A549 (cell line): ENCODE data around the gene TAS2R39. TPM values are rescaled to one million over a fixed set of nuclear protein-coding genes. Genes with fewer than 3 reads are reported as not detected.

ENCODE experiments used
- ATAC-seq, 2 experiments: fragments of 200-7000 bp in 1 of 2; fragments of >200 bp in 1 of 2; cut with Nextera tagmentation in 1 of 2; cut with Tn5 transposase in 1 of 2; 3 replicates each; pipeline versions ENCODE4 v1.8.0 to v1.9.1; 2018 to 2020; ENCODE audit warnings: mild to moderate bottlenecking in 1 of 2, moderate library complexity in 1 of 2
- CTCF ChIA-PET: fragments of 300-600 bp; sonication (Branson Sonifier 250); formaldehyde crosslinking; extraction: SDS; loops from one replicate; lab custom pipeline; 2021; ENCODE audit warnings: antibody characterized with exemption, inconsistent platforms; lab: Yijun Ruan, JAX
- POLR2A ChIA-PET: fragments of 350-600 bp; formaldehyde crosslinking; extraction: SDS; loops from one replicate; lab custom pipeline; 2021; ENCODE audit warnings: antibody characterized with exemption, inconsistent platforms; lab: Yijun Ruan, JAX
- DNase-seq, 2 experiments: peaks; one replicate each; pipeline versions ENCODE4 v3.0.0 to v3.0.0-alpha.2; 2011 to 2016; ENCODE audit warnings: low read depth in 1 of 2, low spot score in 1 of 2
- FAIRE-seq: peaks from 2 replicates; lab custom pipeline; 2011; peaks lifted over from hg19 to GRCh38; lab: Jason Lieb, UNC
- H3K27ac ChIP-seq, 2 experiments: fragments of >200 bp; sonication (Bioruptor Twin); formaldehyde crosslinking; 3 replicates each; pipeline ENCODE4 v1.5.1; 2016 to 2017
- H3K4me1 ChIP-seq: fragments of >200 bp; sonication (Bioruptor Twin); formaldehyde crosslinking; 3 replicates; pipeline ENCODE4 v1.6.1; 2016
- H3K4me2 ChIP-seq: fragments of >200 bp; sonication (Bioruptor Twin); formaldehyde crosslinking; 3 replicates; pipeline ENCODE4 v1.6.1; 2016
- H3K4me3 ChIP-seq: fragments of >200 bp; sonication (Bioruptor Twin); formaldehyde crosslinking; 3 replicates; pipeline ENCODE4 v1.5.1; 2016
- H3K9me3 ChIP-seq: fragments of >200 bp; sonication (Bioruptor Twin); formaldehyde crosslinking; 3 replicates; pipeline ENCODE4 v1.6.1; 2016
- BHLHE40 ChIP-seq: IDR thresholded peaks from 2 replicates; pipeline ENCODE4 v1.6.1; 2012; ENCODE audit warnings: low read depth, low read length, inconsistent platforms
- CHD4 ChIP-seq: fragments of 200-600 bp; sonication (generic); IDR thresholded peaks from 2 replicates; pipeline ENCODE4 v1.6.1; 2016; ENCODE audit warnings: antibody characterized with exemption, mild to moderate bottlenecking, borderline replicate concordance
- CTCF ChIP-seq: fragments of >200 bp; sonication (Bioruptor Twin); formaldehyde crosslinking; IDR thresholded peaks from 3 replicates; pipeline ENCODE4 v1.5.1; 2016
- EHF ChIP-seq: fragments of 250-450 bp; sonication (Bioruptor Pico); IDR thresholded peaks from 2 replicates; pipeline ENCODE4 v1.5.0; 2020; ENCODE audit warnings: mild to moderate bottlenecking
- EHMT2 ChIP-seq: fragments of 200-600 bp; sonication (generic); IDR thresholded peaks from 2 replicates; pipeline ENCODE4 v1.6.1; 2016; ENCODE audit warnings: antibody characterized with exemption, low read depth, mild to moderate bottlenecking, moderate library complexity
- EP300 ChIP-seq, 2 experiments: fragments of >200 bp; sonication (Bioruptor Twin); formaldehyde crosslinking; IDR thresholded peaks; 2 replicates in 1 of 2; 3 replicates in 1 of 2; pipeline ENCODE4 v1.6.1; 2016 to 2017
- FOSB ChIP-seq: fragments of 250-450 bp; sonication (Bioruptor Pico); IDR thresholded peaks from 2 replicates; pipeline ENCODE4 v1.5.0; 2020; ENCODE audit warnings: mild to moderate bottlenecking, moderate library complexity
- FOXS1 ChIP-seq: fragments of 250-450 bp; sonication (Bioruptor Pico); IDR thresholded peaks from 2 replicates; pipeline ENCODE4 v1.5.0; 2020; ENCODE audit warnings: mild to moderate bottlenecking, moderate library complexity
- HEYL ChIP-seq: fragments of 250-450 bp; sonication (Bioruptor Pico); IDR thresholded peaks from 2 replicates; pipeline ENCODE4 v1.8.0; 2021; ENCODE audit warnings: mild to moderate bottlenecking, moderate library complexity
- HMGXB4 ChIP-seq: fragments of 250-450 bp; sonication (Bioruptor Pico); IDR thresholded peaks from 2 replicates; pipeline ENCODE4 v1.5.0; 2021; ENCODE audit warnings: mild to moderate bottlenecking, moderate library complexity, borderline replicate concordance
- HOXB13 ChIP-seq: fragments of 250-450 bp; sonication (Bioruptor Pico); IDR thresholded peaks from 2 replicates; pipeline ENCODE4 v1.5.0; 2020; ENCODE audit warnings: low read depth, mild to moderate bottlenecking, moderate library complexity
- JUNB ChIP-seq: fragments of >200 bp; sonication (Bioruptor Twin); formaldehyde crosslinking; IDR thresholded peaks from 2 replicates; pipeline ENCODE4 v1.6.1; 2016
- KDM1A ChIP-seq: fragments of 200-600 bp; sonication (generic); IDR thresholded peaks from 2 replicates; pipeline ENCODE4 v1.6.1; 2016; ENCODE audit warnings: low read depth, mild to moderate bottlenecking
- KDM5A ChIP-seq: fragments of 200-600 bp; sonication (generic); IDR thresholded peaks from 2 replicates; pipeline ENCODE4 v1.6.1; 2016; ENCODE audit warnings: antibody characterized with exemption, mild to moderate bottlenecking
- NR3C1 ChIP-seq: fragments of >200 bp; sonication (Bioruptor Twin); formaldehyde crosslinking; IDR thresholded peaks from 3 replicates; pipeline ENCODE4 v1.6.1; 2017
- POLR2A ChIP-seq: IDR thresholded peaks from 2 replicates; pipeline ENCODE4 v1.6.1; 2012; ENCODE audit warnings: mild to moderate bottlenecking, low read length
- POLR2AphosphoS2 ChIP-seq: conservative IDR thresholded peaks from 2 replicates; pipeline ENCODE4 v1.6.1; 2012; ENCODE audit warnings: low read length, improper control_type of control experiment, inconsistent platforms
- RARB ChIP-seq: fragments of 250-450 bp; sonication (Bioruptor Pico); IDR thresholded peaks from 2 replicates; pipeline ENCODE4 v1.8.0; 2021; ENCODE audit warnings: mild to moderate bottlenecking, moderate library complexity
- RCOR1 ChIP-seq: fragments of 150-350 bp; IDR thresholded peaks from 2 replicates; pipeline ENCODE4 v1.6.1; 2014; ENCODE audit warnings: antibody characterized with exemption, low read length, low read depth
- REST ChIP-seq: fragments of 200-600 bp; sonication (generic); IDR thresholded peaks from 2 replicates; pipeline ENCODE4 v1.6.1; 2016; ENCODE audit warnings: antibody characterized with exemption, mild to moderate bottlenecking, moderate library complexity
- RFX5 ChIP-seq: fragments of 450-650 bp; IDR thresholded peaks from 2 replicates; pipeline ENCODE4 v1.7.1; 2014; ENCODE audit warnings: antibody characterized with exemption, mild to moderate bottlenecking, moderate library complexity
- RNF2 ChIP-seq: fragments of 200-600 bp; sonication (generic); IDR thresholded peaks from 2 replicates; pipeline ENCODE4 v1.6.1; 2016; ENCODE audit warnings: low read depth, mild to moderate bottlenecking, antibody characterized with exemption, moderate library complexity, borderline replicate concordance
- SMC3 ChIP-seq: fragments of >200 bp; sonication (Bioruptor Twin); formaldehyde crosslinking; IDR thresholded peaks from 3 replicates; pipeline ENCODE4 v1.6.1; 2018; ENCODE audit warnings: inconsistent platforms
- ZFP36 ChIP-seq: fragments of 450-650 bp; IDR thresholded peaks from 2 replicates; pipeline ENCODE4 v1.6.1; 2014; ENCODE audit warnings: borderline replicate concordance; ENCODE audit not compliant: partially characterized antibody
- WGBS: methylation state at CpG from one replicate; pipeline ENCODE4 v1.1.6; 2017; ENCODE audit errors: missing lambda C conversion rate; 5-methylcytosine and 5-hydroxymethylcytosine counted together
- polyA plus RNA-seq, 4 experiments: library from polyadenylated mRNA; depleted of rRNA in 3 of 4; stranded (reverse); fragments of >200 nt; fragmentation: RNase III in 1 of 4; extraction: RNeasy Plus Mini Kit Qiagen cat#74134 plus additional on column Dnase treatment in 1 of 4; gene quantifications; 2 replicates in 3 of 4; 3 replicates in 1 of 4; pipeline ENCODE4 v1.2.3, GENCODE V29; 2011 to 2017
- TF ChIP-seq, protein P1 (sequence below): fragments of 150-350 bp; IDR thresholded peaks from 2 replicates; pipeline ENCODE4 v1.6.1; 2014; ENCODE audit warnings: low read depth, mild to moderate bottlenecking, low read length
- TF ChIP-seq, protein P2 (sequence below): fragments of 450-650 bp; IDR thresholded peaks from 2 replicates; pipeline ENCODE4 v1.6.1; 2014; ENCODE audit warnings: antibody characterized with exemption
- TF ChIP-seq, protein P3 (sequence below): IDR thresholded peaks from 2 replicates; pipeline ENCODE4 v1.6.1; 2012

The TAS2R39 gene
- polyA plus RNA-seq, 2 of the 4 experiments (the other 2 are of a cell fraction), result not detected

DNA sequence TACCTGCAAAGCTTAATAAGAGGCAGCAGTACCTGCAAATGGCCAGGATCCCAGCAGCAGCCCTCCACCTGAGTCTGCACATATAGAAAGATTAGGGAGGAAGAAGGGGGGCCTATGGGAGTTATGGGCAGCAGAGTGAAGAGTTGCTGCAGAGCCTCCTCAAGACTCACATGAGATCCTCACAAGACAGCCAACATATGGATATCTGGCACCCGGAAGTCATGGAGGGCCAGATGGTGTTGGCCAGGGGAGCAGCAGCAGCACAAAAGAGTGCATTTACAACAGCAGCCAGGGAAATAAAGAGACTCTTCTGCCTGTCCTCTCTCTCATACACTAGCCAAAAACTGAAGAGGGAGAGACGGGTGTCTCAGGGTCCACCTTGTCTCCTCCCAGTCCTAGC lies 34.6 kb downstream of the TAS2R39 start:
- no peak overlapping the region for H3K4me2 ChIP-seq
- no peak overlapping the region for H3K4me3 ChIP-seq
- H3K27ac ChIP-seq, result no peak overlapping the region
- no peak for DNase-seq
- no peak for ATAC-seq
- no peaks in the 10 kb centered on the region for H3K4me1 ChIP-seq
- FAIRE-seq, result no peak
- 30% methylated on average over 2 of the region's 2 CpGs for WGBS
- POLR2A ChIA-PET, result no interaction called here
- H3K9me3 ChIP-seq, result no peaks in the 10 kb centered on the region
- CTCF ChIA-PET, result interaction anchor here (0.9 to 7.4 kb wide), 4 partner anchors 23 to 364 kb away, joined by 4 to 175 read pairs (median 34); no protein-coding TSS in a partner anchor
- TF ChIP-seq FOSB (CRISPR knock-in tag) (no peak), KDM1A (no peak), REST (no peak), CTCF (no peak), POLR2AphosphoS2 (no peak), HEYL (no peak), SMC3 (no peak), HMGXB4 (CRISPR knock-in tag) (no peak), FOXS1 (CRISPR knock-in tag) (no peak), EHMT2 (no peak), NR3C1 (no peak), JUNB (no peak), HOXB13 (CRISPR knock-in tag) (no peak)

- FAIRE-seq (no peak), ATAC-seq (no peak), DNase-seq (no peak)
- ChIA-PET POLR2A (interaction anchor here (0.5 kb wide), 1 partner anchor 244 kb away, joined by 6 read pairs; no protein-coding TSS in a partner anchor), CTCF (interaction anchor here (1.5 to 3.7 kb wide), 3 partner anchors 19 to 589 kb away, joined by 3 to 22 read pairs (median 3); no protein-coding TSS in a partner anchor)
- WGBS, result 4% methylated on average over 2 of the region's 2 CpGs
- Histone ChIP-seq H3K9me3 (no peaks in the 10 kb centered on the region), H3K4me2 (no peak overlapping the region), H3K27ac (no peak overlapping the region), H3K4me3 (no peak overlapping the region), H3K4me1 (no peaks in the 10 kb centered on the region)
- TF ChIP-seq RARB (no peak), RCOR1 (no peak), RFX5 (no peak), CHD4 (no peak), KDM5A (no peak), HMGXB4 (CRISPR knock-in tag) (no peak), BHLHE40 (no peak), ZFP36 (no peak), RNF2 (no peak), KDM1A (no peak), POLR2A (no peak), EP300 (IDR thresholded peaks at IDR 0.05) (no peak), EHF (CRISPR knock-in tag) (no peak)
- TF ChIP-seq, protein P1, sequence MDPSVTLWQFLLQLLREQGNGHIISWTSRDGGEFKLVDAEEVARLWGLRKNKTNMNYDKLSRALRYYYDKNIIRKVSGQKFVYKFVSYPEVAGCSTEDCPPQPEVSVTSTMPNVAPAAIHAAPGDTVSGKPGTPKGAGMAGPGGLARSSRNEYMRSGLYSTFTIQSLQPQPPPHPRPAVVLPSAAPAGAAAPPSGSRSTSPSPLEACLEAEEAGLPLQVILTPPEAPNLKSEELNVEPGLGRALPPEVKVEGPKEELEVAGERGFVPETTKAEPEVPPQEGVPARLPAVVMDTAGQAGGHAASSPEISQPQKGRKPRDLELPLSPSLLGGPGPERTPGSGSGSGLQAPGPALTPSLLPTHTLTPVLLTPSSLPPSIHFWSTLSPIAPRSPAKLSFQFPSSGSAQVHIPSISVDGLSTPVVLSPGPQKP, result no peak
- TF ChIP-seq, protein P2, sequence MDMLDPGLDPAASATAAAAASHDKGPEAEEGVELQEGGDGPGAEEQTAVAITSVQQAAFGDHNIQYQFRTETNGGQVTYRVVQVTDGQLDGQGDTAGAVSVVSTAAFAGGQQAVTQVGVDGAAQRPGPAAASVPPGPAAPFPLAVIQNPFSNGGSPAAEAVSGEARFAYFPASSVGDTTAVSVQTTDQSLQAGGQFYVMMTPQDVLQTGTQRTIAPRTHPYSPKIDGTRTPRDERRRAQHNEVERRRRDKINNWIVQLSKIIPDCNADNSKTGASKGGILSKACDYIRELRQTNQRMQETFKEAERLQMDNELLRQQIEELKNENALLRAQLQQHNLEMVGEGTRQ, result no peak
- TF ChIP-seq, protein P3, sequence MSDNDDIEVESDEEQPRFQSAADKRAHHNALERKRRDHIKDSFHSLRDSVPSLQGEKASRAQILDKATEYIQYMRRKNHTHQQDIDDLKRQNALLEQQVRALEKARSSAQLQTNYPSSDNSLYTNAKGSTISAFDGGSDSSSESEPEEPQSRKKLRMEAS, result no peak
These were observed 38.1 kb downstream of the TAS2R39 start for GRCh38 chr7:143221286-143221685.
